Breast epithelium (tissue), 3 donors: ENCODE data around the gene PLEKHO2.

Experiments used
- POLR2AphosphoS5 ChIP-seq, 3 donors: sonication (generic); formaldehyde crosslinking; IDR thresholded peaks; one replicate each; pipeline ENCODE4 v1.6.1; 2017; ENCODE audit warnings: antibody characterized with exemption in 3 of 3
- TF ChIP-seq, protein P1 (sequence below), 3 donors: fragments of 450-650 bp; IDR thresholded peaks; one replicate each; pipeline ENCODE4 v1.5.1; 2016 to 2017; ENCODE audit warnings: antibody characterized with exemption in 3 of 3, mild to moderate bottlenecking in 3 of 3, moderate library complexity in 3 of 3

DNA sequence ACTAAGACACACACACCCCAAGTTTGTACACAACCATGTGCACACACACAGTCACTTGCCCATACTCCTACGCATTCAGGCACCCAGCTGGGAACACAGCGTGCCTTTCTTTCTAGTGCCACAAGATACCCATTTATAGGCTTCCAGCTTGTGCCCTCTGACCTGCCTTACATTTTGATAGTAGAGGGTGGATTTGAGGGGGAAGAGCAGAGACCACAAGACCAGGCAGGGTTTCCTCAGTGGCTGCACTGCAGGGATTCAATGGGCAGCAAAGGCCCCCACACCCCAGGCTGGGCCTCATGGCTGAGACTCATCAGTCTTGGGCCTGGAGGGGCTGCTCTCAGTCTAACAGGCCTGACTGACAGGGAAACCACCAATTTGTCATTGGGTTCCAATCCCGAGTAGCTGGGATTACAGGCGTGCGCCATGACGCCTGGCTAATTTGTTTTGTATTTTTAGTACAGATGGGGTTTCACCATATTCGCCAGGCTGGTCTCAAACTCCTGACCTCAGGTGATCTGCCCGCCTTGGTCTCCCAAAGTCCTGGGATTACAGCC is 51.2 kb downstream of the PLEKHO2 start:
- no peak for TF ChIP-seq POLR2AphosphoS5 (IDR thresholded peaks at IDR 0.05)
- TF ChIP-seq, protein P1, sequence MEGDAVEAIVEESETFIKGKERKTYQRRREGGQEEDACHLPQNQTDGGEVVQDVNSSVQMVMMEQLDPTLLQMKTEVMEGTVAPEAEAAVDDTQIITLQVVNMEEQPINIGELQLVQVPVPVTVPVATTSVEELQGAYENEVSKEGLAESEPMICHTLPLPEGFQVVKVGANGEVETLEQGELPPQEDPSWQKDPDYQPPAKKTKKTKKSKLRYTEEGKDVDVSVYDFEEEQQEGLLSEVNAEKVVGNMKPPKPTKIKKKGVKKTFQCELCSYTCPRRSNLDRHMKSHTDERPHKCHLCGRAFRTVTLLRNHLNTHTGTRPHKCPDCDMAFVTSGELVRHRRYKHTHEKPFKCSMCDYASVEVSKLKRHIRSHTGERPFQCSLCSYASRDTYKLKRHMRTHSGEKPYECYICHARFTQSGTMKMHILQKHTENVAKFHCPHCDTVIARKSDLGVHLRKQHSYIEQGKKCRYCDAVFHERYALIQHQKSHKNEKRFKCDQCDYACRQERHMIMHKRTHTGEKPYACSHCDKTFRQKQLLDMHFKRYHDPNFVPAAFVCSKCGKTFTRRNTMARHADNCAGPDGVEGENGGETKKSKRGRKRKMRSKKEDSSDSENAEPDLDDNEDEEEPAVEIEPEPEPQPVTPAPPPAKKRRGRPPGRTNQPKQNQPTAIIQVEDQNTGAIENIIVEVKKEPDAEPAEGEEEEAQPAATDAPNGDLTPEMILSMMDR (IDR thresholded peaks at IDR 0.05): no peak
